ENCODE measurements around the gene ZFAND3. TPM values are rescaled to one million over a fixed set of nuclear protein-coding genes. Genes with fewer than 3 reads are reported as not detected.

ZFAND3 gene
- polyA plus RNA-seq, 4 donors, result 35.9 to 80.4 (median 40.9) TPM

DNA sequence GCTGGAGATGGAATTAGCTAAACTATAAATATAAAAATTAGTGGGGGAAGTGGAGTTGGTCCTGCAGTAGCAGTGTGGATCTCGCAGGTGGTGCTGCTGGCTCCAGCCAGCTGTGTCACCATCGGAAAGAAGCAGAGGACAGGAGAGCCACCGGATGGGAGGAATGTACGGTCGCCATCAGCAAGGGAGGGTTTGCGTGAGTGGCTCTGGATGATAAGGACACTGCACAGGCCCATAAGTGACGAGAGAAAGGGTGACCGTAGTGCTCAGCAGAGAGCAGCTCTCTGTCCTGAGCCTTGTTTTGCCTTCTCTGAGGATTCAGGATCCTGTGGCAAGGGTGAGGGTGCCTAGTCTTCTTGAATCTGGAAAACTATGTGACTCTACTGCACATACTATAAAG lies 378.7 kb downstream of the ZFAND3 start:
- Histone ChIP-seq H3K4me3 (ENCODE audit: low read depth in 1 of 3, low read length in 3 of 3) (no peak overlapping the region), H3K36me3 (ENCODE audit: control insufficient read depth in 3 of 3, insufficient read depth in 2 of 3, low read depth in 1 of 3, low read length in 3 of 3) (peaks cover 0 to 2% (median 0%) of the 10 kb centered on the region in 3 donors), H3K27me3 (ENCODE audit: control insufficient read depth in 3 of 3, insufficient read depth in 3 of 3, low read length in 3 of 3) (no peaks in the 10 kb centered on the region), H3K9me3 (ENCODE audit: control insufficient read depth in 2 of 2, insufficient read depth in 1 of 2, low read depth in 1 of 2, low read length in 1 of 2) (no peaks in the 10 kb centered on the region), H3K27ac (ENCODE audit: low read depth in 1 of 3, low read length in 2 of 3) (no peak overlapping the region), H3K4me1 (ENCODE audit: control insufficient read depth in 3 of 3, insufficient read depth in 2 of 3, low read depth in 1 of 3, low read length in 2 of 3) (peaks cover 0 to 5% (median 0%) of the 10 kb centered on the region in 3 donors)
- DNase-seq (no peak), FAIRE-seq (no peak)
- 93 to 94% (median 93%) methylated on average over 8 of the region's 8 CpGs for WGBS, 3 donors

Other genes starting within 250 kb of the ZFAND3 start
- gene MDGA1, start 121.8 kb upstream of the ZFAND3 start, polyA plus RNA-seq, result 1 to 10 TPM in 2 of 4 donors, under 1 TPM in 1, not detected in 1; 0.90 to 1.7 (median 1.1) TPM